Measurements from ENCODE around the gene CCT8. TPM values are rescaled to one million over a fixed set of nuclear protein-coding genes. Genes with fewer than 3 reads are reported as not detected.
A peak's percentile ranks its signal among the peaks of the same experiment; 100 is the strongest.
"Not testable (repeated sequence)": the region's sequence is repeated elsewhere in the genome, so short reads cannot be mapped to it uniquely, and the experiment has no call there.

Gene CCT8
- total RNA-seq, 2 donors from 2014 or later, result 285 to 355 TPM

DNA sequence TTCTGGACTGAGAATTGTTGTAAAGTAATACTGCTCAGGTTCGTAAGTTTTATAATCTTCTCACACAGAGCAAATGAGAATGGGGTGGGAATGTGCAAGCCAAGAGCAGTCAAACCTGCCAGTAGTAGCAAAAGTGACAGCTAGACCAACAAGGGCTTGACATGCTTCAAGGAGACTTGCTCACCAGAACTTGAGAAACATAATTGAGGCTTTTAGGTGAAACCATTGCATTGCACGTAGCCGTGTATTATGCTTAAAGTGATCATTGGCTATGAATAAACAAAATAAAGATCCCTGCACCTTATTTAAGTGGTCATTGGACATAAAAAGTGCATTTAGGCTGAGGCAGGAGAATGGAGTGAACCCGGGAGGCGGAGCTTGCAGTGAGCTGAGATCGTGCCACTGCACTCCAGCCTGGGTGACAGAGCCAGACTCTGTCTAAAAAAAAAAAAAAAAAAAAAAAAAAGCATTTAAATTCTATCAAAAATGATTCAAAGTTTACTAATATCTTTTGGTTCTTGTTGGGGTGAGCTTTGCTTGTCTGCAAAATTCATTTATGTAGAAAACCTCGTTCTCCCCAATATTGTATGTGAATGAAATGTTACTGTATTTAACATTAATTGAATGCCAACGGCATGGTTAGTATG is 11.8 kb upstream of the CCT8 start:
- Mint-ChIP-seq H3K4me1 (ENCODE audit: low read depth) (peaks cover 22% of the 10 kb centered on the region), H3K27ac (no peak overlapping the region), H3K27me3 (ENCODE audit: low read depth) (no peaks in the 10 kb centered on the region), H3K4me3 (no peak overlapping the region), H3K9me3 (no peaks in the 10 kb centered on the region), H3K36me3 (ENCODE audit: insufficient read depth in 2 of 2) (peaks cover 0 to 2% of the 10 kb centered on the region in 2 donors)
- no peak for ATAC-seq (replicated peaks in 1 of 2)
- DNase-seq, result no peak

GRCh38 chr21:29084372-29084771 is 10.9 kb upstream of the CCT8 start:
- DNase-seq (no peak), ATAC-seq (replicated peaks in 1 of 2) (no peak)
- peaks cover 25% of the 10 kb centered on the region for H3K4me1 Mint-ChIP-seq (ENCODE audit: low read depth)
- no peak overlapping the region for H3K4me3 Mint-ChIP-seq
- H3K27ac Mint-ChIP-seq, result no peak overlapping the region
- no peaks in the 10 kb centered on the region for H3K27me3 Mint-ChIP-seq (ENCODE audit: low read depth)
- peaks cover 0 to 2% of the 10 kb centered on the region in 2 donors for H3K36me3 Mint-ChIP-seq (ENCODE audit: insufficient read depth in 2 of 2)
- no peaks in the 10 kb centered on the region for H3K9me3 Mint-ChIP-seq

DNA sequence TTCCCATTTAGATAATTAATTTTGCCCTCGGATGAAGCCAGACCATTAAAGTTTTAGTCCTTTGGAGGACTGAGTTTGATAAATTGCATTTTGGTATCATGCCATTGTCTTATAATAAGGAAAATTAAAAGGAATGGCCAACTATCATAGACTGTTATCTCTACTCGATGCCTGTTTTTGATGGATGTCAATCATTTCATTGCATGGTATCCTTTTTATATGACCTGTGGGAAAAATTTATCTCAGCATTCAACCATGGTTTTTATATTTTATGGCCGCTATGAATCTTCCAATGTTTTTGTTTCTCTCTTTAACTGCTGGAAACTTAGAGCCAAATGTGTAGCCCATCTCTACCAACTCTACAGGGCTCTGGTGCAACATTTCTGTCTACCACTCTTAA is 9.9 kb upstream of the CCT8 start:
- no peak overlapping the region for H3K4me3 Mint-ChIP-seq
- DNase-seq (no peak), ATAC-seq (replicated peaks in 1 of 2) (no peak)
- H3K4me1 Mint-ChIP-seq (ENCODE audit: low read depth), result peaks cover 34% of the 10 kb centered on the region
- peaks cover 0 to 2% of the 10 kb centered on the region in 2 donors for H3K36me3 Mint-ChIP-seq (ENCODE audit: insufficient read depth in 2 of 2)
- peaks cover 0 to 2% of the 10 kb centered on the region in 2 donors for H3K9me3 Mint-ChIP-seq
- peak overlapping the region; percentile 33 for H3K27ac Mint-ChIP-seq
- H3K27me3 Mint-ChIP-seq (ENCODE audit: low read depth), result no peaks in the 10 kb centered on the region

DNA sequence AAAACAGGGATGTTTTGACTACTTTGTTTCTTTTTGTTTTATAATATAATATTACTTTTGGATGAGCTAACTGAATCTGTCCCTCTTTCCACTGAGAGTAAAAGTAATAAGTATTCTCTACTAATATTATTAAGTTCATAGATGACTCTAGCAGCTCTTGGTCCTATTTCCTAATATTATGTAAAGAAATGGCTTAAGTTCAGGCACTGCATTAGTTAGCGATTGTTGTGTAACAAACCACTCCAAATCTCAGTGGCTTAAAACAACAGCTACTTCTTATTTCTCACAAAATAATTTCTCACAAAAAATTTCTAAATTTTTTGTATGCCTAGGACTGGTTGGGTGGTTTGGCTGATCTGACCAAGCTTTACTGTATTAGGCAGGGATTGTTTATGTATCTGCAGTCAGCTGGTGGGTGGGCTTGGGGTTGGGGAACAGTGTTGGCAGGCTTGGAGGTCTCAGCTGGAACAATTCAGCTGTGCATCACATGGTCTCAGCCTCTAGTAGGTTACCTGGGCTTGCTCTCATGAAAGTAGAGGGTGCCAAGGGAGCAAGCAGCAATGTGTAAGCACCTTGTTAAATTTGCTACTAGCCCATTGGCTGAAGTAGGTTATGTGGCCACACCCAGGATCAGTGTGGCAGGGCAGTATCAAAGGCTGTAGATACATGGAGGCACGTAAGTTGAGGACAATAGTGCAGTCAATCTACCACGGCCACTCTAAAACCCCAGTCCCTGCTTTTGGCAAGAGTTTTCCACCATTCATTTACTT is 8.8 kb upstream of the CCT8 start:
- no peak overlapping the region for H3K4me3 Mint-ChIP-seq
- peaks cover 34% of the 10 kb centered on the region for H3K4me1 Mint-ChIP-seq (ENCODE audit: low read depth)
- H3K27me3 Mint-ChIP-seq (ENCODE audit: low read depth), result no peaks in the 10 kb centered on the region
- peaks cover 0 to 2% of the 10 kb centered on the region in 2 donors for H3K36me3 Mint-ChIP-seq (ENCODE audit: insufficient read depth in 2 of 2)
- DNase-seq (no peak), ATAC-seq (replicated peaks in 1 of 2) (no peak)
- H3K9me3 Mint-ChIP-seq, result peaks cover 0 to 2% of the 10 kb centered on the region in 2 donors
- H3K27ac Mint-ChIP-seq, result no peak overlapping the region

- Mint-ChIP-seq H3K27me3 (ENCODE audit: low read depth) (no peaks in the 10 kb centered on the region), H3K27ac (peak overlapping the region; percentile 85), H3K4me1 (ENCODE audit: low read depth) (peaks cover 49% of the 10 kb centered on the region), H3K36me3 (ENCODE audit: insufficient read depth in 2 of 2) (no peaks in the 10 kb centered on the region), H3K4me3 (peak overlapping the region; percentile 79 to 83), H3K9me3 (peaks cover 0 to 2% of the 10 kb centered on the region in 2 donors)
- ATAC-seq (replicated peaks in 1 of 2), result no peak
- DNase-seq, result no peak
These were observed 7.0 kb upstream of the CCT8 start for GRCh38 chr21:29080454-29080941.

- peaks cover 51% of the 10 kb centered on the region for H3K4me1 Mint-ChIP-seq (ENCODE audit: low read depth)
- peaks cover 0 to 2% of the 10 kb centered on the region in 2 donors for H3K9me3 Mint-ChIP-seq
- H3K4me3 Mint-ChIP-seq, result peak overlapping the region; percentile 79 to 83
- ATAC-seq (replicated peaks in 1 of 2), result peak; percentile 75 to 81
- peak; percentile 58 to 60 for DNase-seq
- peak overlapping the region; percentile 85 for H3K27ac Mint-ChIP-seq
- no peaks in the 10 kb centered on the region for H3K36me3 Mint-ChIP-seq (ENCODE audit: insufficient read depth in 2 of 2)
- no peaks in the 10 kb centered on the region for H3K27me3 Mint-ChIP-seq (ENCODE audit: low read depth)
These were observed 5.7 kb upstream of the CCT8 start for GRCh38 chr21:29078869-29079767.

DNA sequence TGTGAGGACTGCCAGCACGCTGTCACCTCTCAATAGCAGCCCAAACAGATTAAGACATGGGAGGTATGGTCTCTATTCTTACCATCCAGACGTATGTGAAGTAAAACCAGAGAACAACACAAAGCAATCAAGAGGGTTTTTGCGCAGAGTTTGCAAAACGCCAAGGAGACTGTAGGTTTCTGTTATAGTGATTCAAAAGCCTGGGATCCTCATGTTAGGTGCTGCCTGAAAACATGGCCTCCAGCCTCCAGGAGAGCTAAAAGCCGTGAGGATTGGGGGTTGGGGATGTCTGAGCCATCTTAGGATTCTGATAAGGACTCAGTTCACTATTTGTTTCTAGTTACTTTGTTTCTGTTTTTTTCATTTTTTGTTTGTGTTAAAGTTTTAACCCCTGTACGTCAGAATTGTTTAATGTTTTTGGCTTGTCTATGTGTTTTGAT is 4.2 kb upstream of the CCT8 start:
- H3K27ac Mint-ChIP-seq, result peak overlapping the region; percentile 87
- H3K9me3 Mint-ChIP-seq, result peaks cover 0 to 2% of the 10 kb centered on the region in 2 donors
- DNase-seq (peak; percentile 23 to 33), ATAC-seq (replicated peaks in 1 of 2) (no peak)
- peak overlapping the region; percentile 79 to 83 for H3K4me3 Mint-ChIP-seq
- no peaks in the 10 kb centered on the region for H3K27me3 Mint-ChIP-seq (ENCODE audit: low read depth)
- H3K36me3 Mint-ChIP-seq (ENCODE audit: insufficient read depth in 2 of 2), result peaks cover 9 to 11% of the 10 kb centered on the region in 2 donors
- H3K4me1 Mint-ChIP-seq (ENCODE audit: low read depth), result peaks cover 54% of the 10 kb centered on the region

- Mint-ChIP-seq H3K4me1 (ENCODE audit: low read depth) (peaks cover 60% of the 10 kb centered on the region), H3K36me3 (ENCODE audit: insufficient read depth in 2 of 2) (peaks cover 11 to 14% of the 10 kb centered on the region in 2 donors), H3K4me3 (peak overlapping the region; percentile 79 to 85), H3K27ac (peak overlapping the region; percentile 87)
- not testable (repeated sequence) for H3K9me3 Mint-ChIP-seq; H3K27me3 Mint-ChIP-seq (ENCODE audit: low read depth)
- DNase-seq (peak; percentile 78 to 82), ATAC-seq (replicated peaks in 1 of 2) (peak in 1 of 2 donors; percentile 4)
These were observed 3.5 kb upstream of the CCT8 start for GRCh38 chr21:29076731-29077640.

DNA sequence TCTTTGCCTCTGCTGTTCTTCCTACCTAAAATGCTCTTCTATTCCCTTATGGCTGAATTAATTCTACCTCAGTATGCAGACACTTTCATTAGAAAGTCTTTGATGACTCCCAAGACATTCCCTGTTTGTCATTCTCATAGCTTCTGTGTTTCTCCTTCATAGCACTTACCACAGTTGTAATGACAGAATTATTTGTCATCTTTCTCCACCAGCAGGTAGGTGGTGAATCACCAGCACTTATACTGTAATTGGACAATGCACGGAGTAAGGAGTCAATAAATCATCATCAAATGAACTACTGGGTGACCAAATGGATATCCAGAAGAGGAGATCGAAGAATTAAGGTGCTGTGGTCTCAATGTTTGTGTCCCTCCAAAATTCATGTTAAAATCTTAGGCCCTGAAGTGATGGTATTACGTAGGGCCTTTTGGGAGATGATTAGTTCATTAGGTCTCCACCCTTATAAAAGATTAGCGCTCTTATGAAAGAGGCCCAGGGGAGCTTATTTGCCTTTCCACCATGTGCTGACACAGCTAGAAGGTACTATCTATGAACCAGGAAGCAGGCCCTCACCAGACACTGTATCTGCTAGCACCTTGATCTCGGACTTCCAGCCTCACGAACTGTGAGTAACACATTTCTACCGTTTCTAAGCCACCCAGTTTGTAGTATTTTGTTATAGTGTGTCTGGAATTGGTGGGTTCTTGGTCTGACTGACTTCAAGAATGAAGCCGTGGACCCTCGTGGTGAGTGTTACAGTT is 2.4 kb upstream of the CCT8 start:
- Mint-ChIP-seq H3K36me3 (ENCODE audit: insufficient read depth in 2 of 2) (peaks cover 13 to 14% of the 10 kb centered on the region in 2 donors), H3K4me1 (ENCODE audit: low read depth) (peaks cover 58% of the 10 kb centered on the region)

DNA sequence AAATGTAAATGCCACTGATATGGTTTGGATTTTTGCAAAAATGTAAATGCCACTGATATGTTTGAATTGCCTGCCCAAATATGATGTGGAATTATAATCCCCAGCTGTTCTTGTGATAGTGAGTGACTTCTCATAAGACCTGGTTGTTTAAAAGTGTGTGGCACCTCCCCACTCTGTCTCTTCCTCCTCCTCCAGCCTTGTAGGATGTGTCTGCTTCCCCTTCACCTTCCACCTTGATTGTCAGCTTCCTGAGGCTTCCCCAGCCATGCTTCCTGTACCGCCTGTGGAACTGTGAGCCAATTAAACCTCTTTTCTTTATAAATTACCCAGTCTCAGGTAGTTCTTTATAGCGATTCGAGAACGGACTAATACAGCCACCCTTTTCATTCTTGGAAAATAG is 1.3 kb upstream of the CCT8 start:
- no peak for DNase-seq
- Mint-ChIP-seq H3K36me3 (ENCODE audit: insufficient read depth in 2 of 2) (peaks cover 13 to 16% of the 10 kb centered on the region in 2 donors), H3K27me3 (ENCODE audit: low read depth) (no peaks in the 10 kb centered on the region), H3K9me3 (peaks cover 0 to 2% of the 10 kb centered on the region in 2 donors), H3K27ac (peak overlapping the region; percentile 47), H3K4me3 (peak overlapping the region; percentile 18 to 35), H3K4me1 (ENCODE audit: low read depth) (peaks cover 53% of the 10 kb centered on the region)
- ATAC-seq (replicated peaks in 1 of 2), result no peak

More for the DNA sequence above, 2.4 kb upstream of the CCT8 start:
- DNase-seq, result no peak
- ATAC-seq (replicated peaks in 1 of 2), result no peak
- peak overlapping the region; percentile 50 for H3K27ac Mint-ChIP-seq
- H3K27me3 Mint-ChIP-seq (ENCODE audit: low read depth), result no peaks in the 10 kb centered on the region
- H3K9me3 Mint-ChIP-seq, result peaks cover 0 to 2% of the 10 kb centered on the region in 2 donors
- H3K4me3 Mint-ChIP-seq, result peak overlapping the region; percentile 79 to 85

DNA sequence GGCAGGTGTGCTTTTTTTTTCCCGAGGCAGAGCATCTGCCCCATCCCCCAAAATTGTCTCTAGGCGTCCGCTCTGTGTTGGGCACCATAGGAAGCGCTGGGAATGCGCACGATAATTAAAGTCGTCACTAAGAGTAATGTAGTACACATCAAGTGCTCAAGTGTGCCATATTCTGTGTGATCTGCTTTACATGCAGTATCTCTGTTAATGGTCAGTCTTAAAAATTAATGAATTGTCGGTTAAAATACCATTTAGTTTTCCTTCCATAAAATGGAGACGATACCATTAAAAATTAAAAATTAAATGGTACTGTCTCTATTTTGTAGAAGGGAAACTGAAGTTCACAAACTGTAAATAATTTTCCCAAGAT is 544 bp upstream of the CCT8 start:
- Mint-ChIP-seq H3K9me3 (peaks cover 0 to 2% of the 10 kb centered on the region in 2 donors), H3K4me1 (ENCODE audit: low read depth) (peaks cover 48% of the 10 kb centered on the region), H3K4me3 (peak overlapping the region; percentile 99 to 100), H3K27ac (peak overlapping the region; percentile 100), H3K36me3 (ENCODE audit: insufficient read depth in 2 of 2) (peaks cover 13 to 19% of the 10 kb centered on the region in 2 donors), H3K27me3 (ENCODE audit: low read depth) (no peaks in the 10 kb centered on the region)
- ATAC-seq (replicated peaks in 1 of 2) (peak; percentile 19 to 30), DNase-seq (no peak)

All from activated T-cell treated with anti-CD3 and anti-CD28 coated beads, Interleukin-2, amount 50 U/mL, for 72 hours (primary cell).